GM12878 (cell line): ENCODE results near the gene KLF6. TPM values are rescaled to one million over a fixed set of nuclear protein-coding genes. Genes with fewer than 3 reads are reported as not detected.

ENCODE experiments used
- ATF3 ChIP-seq: IDR thresholded peaks from 2 replicates; pipeline ENCODE4 v1.6.1; 2011; ENCODE audit warnings: low read depth, mild to moderate bottlenecking, low read length, moderate library complexity, borderline replicate concordance; ENCODE audit errors: extremely low read depth
- BACH1 ChIP-seq: fragments of 450-650 bp; IDR thresholded peaks from 2 replicates; pipeline ENCODE4 v1.6.1; 2017; ENCODE audit warnings: mild to moderate bottlenecking, borderline replicate concordance
- BCL3 ChIP-seq: IDR thresholded peaks from 2 replicates; pipeline ENCODE4 v1.6.1; 2011; ENCODE audit warnings: borderline replicate concordance, low read depth, mild to moderate bottlenecking, moderate library complexity, low read length; ENCODE audit not compliant: insufficient read depth, poor library complexity, severe bottlenecking
- GATAD2B ChIP-seq: fragments of 450-650 bp; conservative IDR thresholded peaks from 2 replicates; pipeline ENCODE4 v1.6.1; 2017; ENCODE audit warnings: low read depth, mild to moderate bottlenecking, moderate library complexity
- HDGF ChIP-seq: fragments of 450-650 bp; IDR thresholded peaks from 2 replicates; pipeline ENCODE4 v1.6.1; 2016; ENCODE audit warnings: antibody characterized with exemption
- IRF5 ChIP-seq: fragments of 450-650 bp; IDR thresholded peaks from 2 replicates; pipeline ENCODE4 v1.6.1; 2017; ENCODE audit warnings: borderline replicate concordance
- JUND ChIP-seq: IDR thresholded peaks from 2 replicates; pipeline ENCODE4 v1.6.1; 2012; ENCODE audit warnings: low read depth, mild to moderate bottlenecking, low read length, improper control_type of control experiment, moderate library complexity
- MEF2B ChIP-seq: fragments of 450-650 bp; IDR thresholded peaks from 2 replicates; pipeline ENCODE4 v1.6.1; 2018; ENCODE audit warnings: mild to moderate bottlenecking, moderate library complexity; ENCODE audit not compliant: partially characterized antibody, poor library complexity, severe bottlenecking
- TCF7 ChIP-seq: IDR thresholded peaks from 2 replicates; pipeline ENCODE4 v1.6.1; 2014; ENCODE audit warnings: antibody characterized with exemption, borderline replicate concordance
- USF1 ChIP-seq: IDR thresholded peaks from 2 replicates; pipeline ENCODE4 v1.6.1; 2011; ENCODE audit warnings: borderline replicate concordance, low read depth, mild to moderate bottlenecking, moderate library complexity, mixed read lengths, low read length; ENCODE audit not compliant: insufficient read depth; ENCODE audit errors: extremely low read length
- ZNF622 ChIP-seq: fragments of 450-650 bp; IDR thresholded peaks from 2 replicates; pipeline ENCODE4 v1.6.1; 2017; ENCODE audit warnings: mild to moderate bottlenecking, inconsistent platforms
- polyA plus RNA-seq, 11 experiments: library from polyadenylated mRNA; depleted of rRNA in 4 of 11; unstranded in 6 of 11; stranded (reverse) in 5 of 11; fragments of >200 nt; fragmentation: Nextera tagmentation in 4 of 11; fragmentation: Illumina TruSeq in 1 of 11; extraction: Ambion mirVana in 4 of 11; extraction: Trizol in 1 of 11; gene quantifications; 1 replicate in 1 of 11; 2 replicates in 10 of 11; pipeline versions ENCODE4 v1.2.1 to v1.2.3, GENCODE V29; 2011 to 2016; ENCODE audit warnings: inconsistent platforms in 2 of 11, missing spikeins in 2 of 11, low read depth in 1 of 11
- total RNA-seq, 4 experiments: library from RNA; depleted of rRNA in 3 of 4; stranded (reverse); fragments of >200 nt in 3 of 4; fragmentation: Illumina TruSeq in 1 of 4; extraction: Trizol in 1 of 4; gene quantifications; 2 replicates each; pipeline versions ENCODE4 v1.2.1 to v1.2.3, GENCODE V29; 2013 to 2021

KLF6 gene
- total and polyA plus RNA-seq, 10 of the 15 experiments (the other 5 are each of a cell fraction or from before 2014, with no cell fraction given) = 7.4 to 54.1 (median 23.5) TPM

- TF ChIP-seq IRF5 (no peak), HDGF (peak; percentile 86), GATAD2B (no peak), ATF3 (no peak), BCL3 (peak; percentile 47), BACH1 (no peak), ZNF622 (no peak), JUND (no peak), MEF2B (no peak), USF1 (no peak), TCF7 (no peak)
Observed at GRCh38 chr10:3802526-3803265, 17.7 kb upstream of the KLF6 start (continued).
